Nephron (organoid): ENCODE measurements around the gene FBLN2.

Experiments
- H3K27ac Mint-ChIP-seq, 3 experiments: 2 replicates each; pipeline ENCODE4 v1.8.0; 2020; ENCODE audit warnings: mixed read lengths in 3 of 3, mild to moderate bottlenecking in 2 of 3, moderate library complexity in 1 of 3
- H3K27me3 Mint-ChIP-seq: 2 replicates; pipeline ENCODE4 v1.8.0; 2021; ENCODE audit warnings: low read depth, mild to moderate bottlenecking, moderate library complexity, mixed read lengths
- H3K36me3 Mint-ChIP-seq: 2 replicates; pipeline ENCODE4 v1.8.0; 2020; ENCODE audit warnings: low read depth, mixed read lengths
- H3K4me1 Mint-ChIP-seq: 2 replicates; pipeline ENCODE4 v1.8.0; 2020; ENCODE audit warnings: mixed read lengths
- H3K4me3 Mint-ChIP-seq, 3 experiments: 2 replicates each; pipeline ENCODE4 v1.8.0; 2020; ENCODE audit warnings: mild to moderate bottlenecking in 3 of 3, mixed read lengths in 3 of 3, moderate library complexity in 2 of 3
- H3K9me3 Mint-ChIP-seq: 2 replicates; pipeline ENCODE4 v1.8.0; 2020; ENCODE audit warnings: mixed read lengths
- CTCF ChIP-seq, 3 experiments: fragments of 200-600 bp; sonication (generic); IDR thresholded peaks; one replicate each; pipeline ENCODE4 v1.5.0; 2021; ENCODE audit warnings: antibody characterized with exemption in 3 of 3; ENCODE audit not compliant: unreplicated experiment in 3 of 3

Gene FBLN2

GRCh38 chr3:13501958-13502790, 46.8 kb upstream of the FBLN2 start:
- Mint-ChIP-seq H3K27me3 (peaks cover 2% of the 10 kb centered on the region), H3K27ac (no peak overlapping the region), H3K4me1 (peaks cover 7% of the 10 kb centered on the region), H3K9me3 (no peaks in the 10 kb centered on the region), H3K4me3 (no peak overlapping the region), H3K36me3 (peaks cover 3% of the 10 kb centered on the region)
- TF ChIP-seq CTCF (IDR thresholded peaks at IDR 0.05; ENCODE audit: unreplicated experiment in 3 of 3) = no peak

GRCh38 chr3:13502791-13503060, 46.2 kb upstream of the FBLN2 start:
- peaks cover 11% of the 10 kb centered on the region for H3K4me1 Mint-ChIP-seq
- no peak for TF ChIP-seq CTCF (IDR thresholded peaks at IDR 0.05; ENCODE audit: unreplicated experiment in 3 of 3)
- no peak overlapping the region for H3K27ac Mint-ChIP-seq
- H3K9me3 Mint-ChIP-seq = no peaks in the 10 kb centered on the region
- H3K4me3 Mint-ChIP-seq = no peak overlapping the region
- H3K27me3 Mint-ChIP-seq = peaks cover 3% of the 10 kb centered on the region
- peaks cover 3% of the 10 kb centered on the region for H3K36me3 Mint-ChIP-seq

- peaks cover 3% of the 10 kb centered on the region for H3K36me3 Mint-ChIP-seq
- H3K9me3 Mint-ChIP-seq = no peaks in the 10 kb centered on the region
- no peak for TF ChIP-seq CTCF (IDR thresholded peaks at IDR 0.05; ENCODE audit: unreplicated experiment in 3 of 3)
- H3K27ac Mint-ChIP-seq = peak overlapping the region in 1 of 3 experiments; percentile 32
- H3K27me3 Mint-ChIP-seq = peaks cover 6% of the 10 kb centered on the region
- H3K4me3 Mint-ChIP-seq = no peak overlapping the region
- H3K4me1 Mint-ChIP-seq = peaks cover 11% of the 10 kb centered on the region
Observed at GRCh38 chr3:13504161-13504831, 44.6 kb upstream of the FBLN2 start.

GRCh38 chr3:13505147-13506130, 43.5 kb upstream of the FBLN2 start:
- no peak for TF ChIP-seq CTCF (IDR thresholded peaks at IDR 0.05; ENCODE audit: unreplicated experiment in 3 of 3)
- peaks cover 6% of the 10 kb centered on the region for H3K27me3 Mint-ChIP-seq
- H3K4me1 Mint-ChIP-seq = peaks cover 11% of the 10 kb centered on the region
- H3K9me3 Mint-ChIP-seq = no peaks in the 10 kb centered on the region
- no peak overlapping the region for H3K4me3 Mint-ChIP-seq
- H3K36me3 Mint-ChIP-seq = peaks cover 3% of the 10 kb centered on the region
- H3K27ac Mint-ChIP-seq = no peak overlapping the region

GRCh38 chr3:13506239-13506638, 42.7 kb upstream of the FBLN2 start:
- Mint-ChIP-seq H3K9me3 (no peaks in the 10 kb centered on the region), H3K4me3 (no peak overlapping the region), H3K27me3 (peaks cover 6% of the 10 kb centered on the region), H3K36me3 (peaks cover 3% of the 10 kb centered on the region), H3K4me1 (peaks cover 7% of the 10 kb centered on the region), H3K27ac (no peak overlapping the region)
- no peak for TF ChIP-seq CTCF (IDR thresholded peaks at IDR 0.05; ENCODE audit: unreplicated experiment in 3 of 3)
